Measurements from ENCODE around the gene RAB8A. TPM values are rescaled to one million over a fixed set of nuclear protein-coding genes. Genes with fewer than 3 reads are reported as not detected.
A peak's percentile ranks its signal among the peaks of the same experiment; 100 is the strongest.
"Not testable (repeated sequence)": the region's sequence is repeated elsewhere in the genome, so short reads cannot be mapped to it uniquely, and the experiment has no call there.

Gene RAB8A
- total RNA-seq, 2 donors from 2014 or later, result 166 to 260 TPM

- Mint-ChIP-seq H3K9me3 (no peaks in the 10 kb centered on the region), H3K4me1 (ENCODE audit: low read depth in 2 of 2) (peaks cover 34 to 43% of the 10 kb centered on the region in 2 donors), H3K4me3 (peak overlapping the region; percentile 94), H3K36me3 (no peaks in the 10 kb centered on the region), H3K27ac (peak overlapping the region; percentile 84 to 96), H3K27me3 (no peaks in the 10 kb centered on the region)
- no peak for ATAC-seq
- no peak for DNase-seq (ENCODE audit: low spot score)
Measured at GRCh38 chr19:16112778-16113177, 1.1 kb downstream of the RAB8A start.

GRCh38 chr19:16113727-16114126, 2.0 kb downstream of the RAB8A start:
- peak overlapping the region; percentile 61 to 84 for H3K27ac Mint-ChIP-seq
- ATAC-seq, result no peak
- no peaks in the 10 kb centered on the region for H3K9me3 Mint-ChIP-seq
- no peaks in the 10 kb centered on the region for H3K36me3 Mint-ChIP-seq
- no peaks in the 10 kb centered on the region for H3K27me3 Mint-ChIP-seq
- H3K4me1 Mint-ChIP-seq (ENCODE audit: low read depth in 2 of 2), result peaks cover 44 to 52% of the 10 kb centered on the region in 2 donors
- H3K4me3 Mint-ChIP-seq, result peak overlapping the region; percentile 78
- DNase-seq (ENCODE audit: low spot score), result no peak

GRCh38 chr19:16115301-16116039, 3.8 kb downstream of the RAB8A start:
- no peaks in the 10 kb centered on the region for H3K27me3 Mint-ChIP-seq
- peaks cover 5% of the 10 kb centered on the region for H3K36me3 Mint-ChIP-seq
- H3K27ac Mint-ChIP-seq, result peak overlapping the region; percentile 98
- ATAC-seq, result no peak
- peak overlapping the region; percentile 65 for H3K4me3 Mint-ChIP-seq
- H3K4me1 Mint-ChIP-seq (ENCODE audit: low read depth in 2 of 2), result peaks cover 59 to 66% of the 10 kb centered on the region in 2 donors
- no peaks in the 10 kb centered on the region for H3K9me3 Mint-ChIP-seq
- DNase-seq (ENCODE audit: low spot score), result no peak

GRCh38 chr19:16116067-16116466, 4.4 kb downstream of the RAB8A start:
- ATAC-seq (no peak), DNase-seq (ENCODE audit: low spot score) (no peak)
- no peaks in the 10 kb centered on the region for H3K9me3 Mint-ChIP-seq
- H3K4me1 Mint-ChIP-seq (ENCODE audit: low read depth in 2 of 2), result peaks cover 59 to 64% of the 10 kb centered on the region in 2 donors
- peak overlapping the region; percentile 65 for H3K4me3 Mint-ChIP-seq
- peak overlapping the region; percentile 98 for H3K27ac Mint-ChIP-seq
- no peaks in the 10 kb centered on the region for H3K27me3 Mint-ChIP-seq
- H3K36me3 Mint-ChIP-seq, result peaks cover 5% of the 10 kb centered on the region

- no peak for ATAC-seq
- DNase-seq (ENCODE audit: low spot score), result no peak
- Mint-ChIP-seq H3K36me3 (peaks cover 5% of the 10 kb centered on the region), H3K4me3 (peak overlapping the region; percentile 86), H3K4me1 (ENCODE audit: low read depth in 2 of 2) (peaks cover 54 to 65% of the 10 kb centered on the region in 2 donors), H3K27me3 (no peaks in the 10 kb centered on the region), H3K27ac (peak overlapping the region; percentile 98), H3K9me3 (no peaks in the 10 kb centered on the region)
Measured at GRCh38 chr19:16117594-16118033, 5.9 kb downstream of the RAB8A start.

- Mint-ChIP-seq H3K4me3 (peak overlapping the region; percentile 86), H3K27me3 (no peaks in the 10 kb centered on the region), H3K4me1 (ENCODE audit: low read depth in 2 of 2) (peaks cover 53 to 59% of the 10 kb centered on the region in 2 donors), H3K36me3 (peaks cover 5% of the 10 kb centered on the region), H3K9me3 (no peaks in the 10 kb centered on the region), H3K27ac (peak overlapping the region; percentile 98)
- ATAC-seq (peak; percentile 90), DNase-seq (ENCODE audit: low spot score) (peak; percentile 85)
Measured at GRCh38 chr19:16118489-16119033, 6.9 kb downstream of the RAB8A start.

- Mint-ChIP-seq H3K4me1 (ENCODE audit: low read depth in 2 of 2) (peaks cover 52 to 56% of the 10 kb centered on the region in 2 donors), H3K27ac (peak overlapping the region; percentile 98), H3K4me3 (peak overlapping the region; percentile 86)
- peak; percentile 75 for DNase-seq (ENCODE audit: low spot score)
- H3K27me3 Mint-ChIP-seq, H3K9me3 Mint-ChIP-seq, H3K36me3 Mint-ChIP-seq: not testable (repeated sequence)
- ATAC-seq, result peak; percentile 78 to 87
Measured at GRCh38 chr19:16119075-16119857, 7.6 kb downstream of the RAB8A start.

GRCh38 chr19:16121141-16121540, 9.5 kb downstream of the RAB8A start:
- Mint-ChIP-seq H3K27me3 (no peaks in the 10 kb centered on the region), H3K9me3 (no peaks in the 10 kb centered on the region), H3K4me3 (no peak overlapping the region), H3K27ac (peak overlapping the region; percentile 23 to 66), H3K36me3 (peaks cover 5% of the 10 kb centered on the region), H3K4me1 (ENCODE audit: low read depth in 2 of 2) (peaks cover 42 to 49% of the 10 kb centered on the region in 2 donors)
- ATAC-seq (no peak), DNase-seq (ENCODE audit: low spot score) (no peak)

- no peak overlapping the region for H3K4me3 Mint-ChIP-seq
- ATAC-seq, result no peak
- H3K4me1 Mint-ChIP-seq (ENCODE audit: low read depth in 2 of 2), result peaks cover 38 to 44% of the 10 kb centered on the region in 2 donors
- peaks cover 5% of the 10 kb centered on the region for H3K36me3 Mint-ChIP-seq
- H3K27ac Mint-ChIP-seq, result peak overlapping the region; percentile 23 to 66
- H3K9me3 Mint-ChIP-seq, result no peaks in the 10 kb centered on the region
- no peaks in the 10 kb centered on the region for H3K27me3 Mint-ChIP-seq
- no peak for DNase-seq (ENCODE audit: low spot score)
Measured at GRCh38 chr19:16121967-16122366, 10.3 kb downstream of the RAB8A start.

GRCh38 chr19:16124953-16125352, 13.3 kb downstream of the RAB8A start:
- Mint-ChIP-seq H3K27me3 (no peaks in the 10 kb centered on the region), H3K4me1 (ENCODE audit: low read depth in 2 of 2) (peaks cover 8 to 22% of the 10 kb centered on the region in 2 donors), H3K27ac (no peak overlapping the region), H3K36me3 (peaks cover 9% of the 10 kb centered on the region), H3K4me3 (no peak overlapping the region), H3K9me3 (no peaks in the 10 kb centered on the region)
- ATAC-seq (peak in 1 of 2 donors; percentile 5), DNase-seq (ENCODE audit: low spot score) (no peak)

GRCh38 chr19:16125737-16126495, 14.2 kb downstream of the RAB8A start:
- Mint-ChIP-seq H3K4me1 (ENCODE audit: low read depth in 2 of 2) (peaks cover 5 to 24% of the 10 kb centered on the region in 2 donors), H3K27ac (peak overlapping the region in 1 of 2 donors; percentile 51)
- no peak for DNase-seq (ENCODE audit: low spot score)

GRCh38 chr19:16127080-16127479, 15.4 kb downstream of the RAB8A start:
- Mint-ChIP-seq H3K36me3 (peaks cover 26% of the 10 kb centered on the region), H3K9me3 (peaks cover 10% of the 10 kb centered on the region), H3K27ac (no peak overlapping the region), H3K4me1 (ENCODE audit: low read depth in 2 of 2) (peaks cover 17 to 28% of the 10 kb centered on the region in 2 donors), H3K4me3 (no peak overlapping the region), H3K27me3 (no peaks in the 10 kb centered on the region)
- ATAC-seq (no peak), DNase-seq (ENCODE audit: low spot score) (no peak)

More at GRCh38 chr19:16125737-16126495, 14.2 kb downstream of the RAB8A start:
- no peaks in the 10 kb centered on the region for H3K27me3 Mint-ChIP-seq
- H3K36me3 Mint-ChIP-seq, result peaks cover 15% of the 10 kb centered on the region
- no peaks in the 10 kb centered on the region for H3K9me3 Mint-ChIP-seq
- no peak for ATAC-seq
- H3K4me3 Mint-ChIP-seq, result no peak overlapping the region

GRCh38 chr19:16127776-16128371, 16.2 kb downstream of the RAB8A start:
- peaks cover 22 to 33% of the 10 kb centered on the region in 2 donors for H3K4me1 Mint-ChIP-seq (ENCODE audit: low read depth in 2 of 2)
- H3K27me3 Mint-ChIP-seq, result no peaks in the 10 kb centered on the region
- H3K36me3 Mint-ChIP-seq, result peaks cover 32% of the 10 kb centered on the region
- H3K4me3 Mint-ChIP-seq, result no peak overlapping the region
- DNase-seq (ENCODE audit: low spot score) (no peak), ATAC-seq (no peak)
- peaks cover 10% of the 10 kb centered on the region for H3K9me3 Mint-ChIP-seq
- peak overlapping the region in 1 of 2 donors; percentile 38 for H3K27ac Mint-ChIP-seq

All from natural killer cell treated with Interleukin-12 subunit alpha and Interleukin-12 subunit beta and Interleukin-15 and Interleukin-18, amount 100 ng/mL, for 72 hours (primary cell).